ENCODE measurements around the gene ZNF326.

GRCh38 chr1:89951766-89952604 is 42.9 kb upstream of the ZNF326 start:
- TF ChIP-seq CTCF (optimal IDR thresholded peaks at IDR 0.05 in 1 of 3, IDR thresholded peaks at IDR 0.05 in 1 of 3, conservative IDR thresholded peaks at IDR 0.05 in 1 of 3; ENCODE audit: extremely low read depth in 1 of 3, insufficient read depth in 2 of 3, low read length in 3 of 3) (no peak), EZH2 (IDR thresholded peaks at IDR 0.05; ENCODE audit: low read length) (no peak)

Measured in keratinocyte (primary cell).